Endometrial microvascular endothelial cells (primary cell): Measurements from ENCODE around the gene NUP50. TPM values are rescaled to one million over a fixed set of nuclear protein-coding genes. Genes with fewer than 3 reads are reported as not detected.
"Not testable (repeated sequence)": the region's sequence is repeated elsewhere in the genome, so short reads cannot be mapped to it uniquely, and the experiment has no call there.

ENCODE experiments used
- in situ Hi-C: cut with HindIII; loops from 2 replicates; pipeline ENCODE4 v1.10.0; 2017; ENCODE audit warnings: low sequenced_read_pairs, low pct_unique_long_range_greater_than_20kb; ENCODE audit errors: inconsistent ontology term
- total RNA-seq: library from RNA; depleted of rRNA; stranded (reverse); fragments of >200 nt; gene quantifications from one replicate; pipeline ENCODE4 v1.2.3, GENCODE V29; 2015; ENCODE audit errors: inconsistent ontology term

The NUP50 gene
- total RNA-seq, 1 donor from 2014 or later: 107 TPM

DNA sequence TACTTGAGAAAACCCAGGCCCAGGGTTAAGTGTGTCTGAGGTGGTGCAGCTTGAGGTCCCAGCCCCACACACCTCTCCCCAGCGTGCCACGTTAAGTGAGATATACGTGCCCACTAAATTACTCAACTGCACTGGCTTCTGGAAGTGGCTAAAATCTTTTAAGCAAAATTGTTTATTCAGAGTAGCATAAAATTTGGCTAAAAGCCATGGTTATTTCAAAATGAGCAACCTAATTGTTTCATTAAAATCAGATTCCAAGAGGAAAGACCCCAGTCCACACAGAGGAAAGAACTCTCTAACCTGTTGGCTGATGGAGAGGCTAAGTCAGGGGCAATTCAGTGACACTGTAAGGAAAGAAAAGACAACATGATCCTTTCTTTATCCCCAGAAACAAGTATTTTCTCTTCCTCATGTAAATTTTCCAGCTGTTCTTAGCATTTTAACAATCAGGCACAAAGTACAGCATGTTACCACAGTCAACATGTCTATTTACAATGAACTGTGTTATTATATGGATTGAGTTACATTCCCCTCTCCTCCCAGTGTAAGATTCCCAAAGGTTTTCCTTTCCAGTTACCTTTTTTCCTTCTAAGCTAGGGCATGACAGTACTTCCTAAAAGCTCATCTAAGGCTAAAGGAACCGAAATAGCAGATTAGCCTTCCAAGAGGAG is 26.6 kb downstream of the NUP50 start:
- in situ Hi-C loops: no loop called here

DNA sequence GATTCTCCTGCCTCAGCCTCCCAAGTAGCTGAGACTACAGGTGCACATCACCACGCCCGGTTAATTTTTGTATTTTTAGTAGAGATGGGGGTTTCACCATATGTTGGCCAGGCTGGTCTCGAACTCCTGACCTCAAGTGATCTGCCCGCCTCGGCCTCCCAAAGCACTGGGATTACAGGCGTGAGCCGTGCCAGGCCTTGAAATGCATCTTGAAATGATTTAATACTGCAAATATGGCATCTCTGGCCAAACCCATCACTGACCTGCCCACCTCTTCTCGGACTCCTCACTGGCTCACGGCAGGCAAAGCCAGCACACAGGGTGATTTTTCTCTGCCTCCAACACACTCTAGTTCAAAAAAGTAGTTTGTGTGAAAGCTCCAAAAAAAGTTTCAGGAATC is 28.0 kb downstream of the NUP50 start:
- in situ Hi-C loops: not testable (repeated sequence)

DNA sequence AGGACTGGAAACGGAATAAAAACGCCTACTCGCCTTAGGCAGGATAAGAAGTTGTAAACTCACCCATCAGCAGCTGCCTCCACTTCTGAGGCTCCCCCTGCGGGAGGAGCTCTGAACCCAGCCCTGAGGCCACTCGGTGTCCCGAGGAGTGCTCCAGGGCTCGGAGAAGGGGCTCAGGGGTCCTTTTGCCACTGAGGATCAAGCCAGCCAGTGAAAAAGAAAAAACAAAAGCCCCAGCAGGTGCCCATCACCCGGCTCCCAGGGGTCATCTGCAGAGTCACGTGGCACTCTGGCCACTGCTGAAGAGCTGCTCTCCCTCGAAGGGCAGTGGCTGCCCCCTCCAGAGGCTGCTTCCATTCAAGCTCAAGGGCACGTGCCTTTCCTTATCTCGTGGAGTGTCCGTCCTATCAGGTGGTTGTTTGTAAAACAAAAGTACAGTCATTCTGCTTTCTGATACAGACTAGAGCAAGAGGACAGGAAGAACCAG is 29.0 kb downstream of the NUP50 start:
- in situ Hi-C loops: no loop called here

DNA sequence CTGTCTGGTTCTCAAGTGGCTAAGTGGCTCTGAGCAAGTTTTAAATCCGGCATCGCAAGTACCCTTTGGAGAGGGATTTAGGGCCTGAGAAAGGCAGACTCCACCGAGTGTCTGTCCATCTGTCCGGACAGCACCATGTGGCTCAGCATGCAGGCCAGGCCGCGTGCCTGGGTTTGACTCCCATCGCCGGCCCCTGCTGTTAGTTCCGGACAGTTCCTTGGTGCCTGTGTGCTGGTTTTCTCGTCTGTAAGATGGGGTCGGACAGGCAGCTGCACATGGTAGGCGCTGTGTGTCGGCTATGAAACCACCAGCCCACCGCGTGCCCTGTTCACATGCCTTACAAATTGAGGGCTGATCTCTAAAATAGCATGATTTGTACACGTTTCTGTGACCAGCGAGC is 31.0 kb downstream of the NUP50 start:
- in situ Hi-C loops: no loop called here

DNA sequence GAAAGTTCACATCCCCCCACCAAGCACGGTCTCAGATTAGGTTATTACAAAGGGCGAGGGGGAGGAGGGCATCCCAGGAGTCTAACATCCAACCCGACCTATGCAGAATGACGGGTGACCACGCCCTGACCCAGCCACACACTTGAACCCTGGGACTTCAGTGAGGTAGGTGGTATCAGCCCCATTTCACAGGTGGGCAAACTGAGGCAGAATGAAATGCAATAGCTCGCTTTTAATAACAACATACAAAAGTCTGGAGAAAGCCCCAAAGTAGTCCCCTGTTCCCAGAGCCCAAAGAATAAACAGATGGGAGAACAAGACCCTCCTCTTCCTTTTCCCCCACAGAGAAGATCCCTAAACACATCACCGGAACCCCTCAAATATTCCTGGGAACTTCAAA is 31.9 kb downstream of the NUP50 start:
- in situ Hi-C loops: no loop called here

DNA sequence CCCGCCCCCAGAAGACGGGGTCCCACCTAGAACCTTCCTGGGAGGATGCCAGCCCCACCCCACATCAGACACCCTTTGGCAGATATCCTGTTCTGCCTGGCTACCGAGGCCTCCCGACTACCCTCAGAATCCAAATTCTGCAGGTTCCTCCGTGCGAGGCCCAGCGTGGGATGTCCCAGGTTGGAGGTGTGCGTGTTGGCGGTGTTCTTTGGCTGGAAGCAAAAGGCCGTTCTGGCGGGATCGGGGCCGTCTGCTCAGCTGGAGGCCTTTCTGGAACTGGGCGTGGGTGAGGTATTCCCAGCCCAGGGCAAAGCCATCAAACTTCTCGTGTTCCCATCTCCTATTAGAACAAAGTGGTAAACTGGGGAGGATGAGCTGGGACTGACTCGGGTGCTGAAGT is 32.6 kb downstream of the NUP50 start:
- in situ Hi-C loops: no loop called here

DNA sequence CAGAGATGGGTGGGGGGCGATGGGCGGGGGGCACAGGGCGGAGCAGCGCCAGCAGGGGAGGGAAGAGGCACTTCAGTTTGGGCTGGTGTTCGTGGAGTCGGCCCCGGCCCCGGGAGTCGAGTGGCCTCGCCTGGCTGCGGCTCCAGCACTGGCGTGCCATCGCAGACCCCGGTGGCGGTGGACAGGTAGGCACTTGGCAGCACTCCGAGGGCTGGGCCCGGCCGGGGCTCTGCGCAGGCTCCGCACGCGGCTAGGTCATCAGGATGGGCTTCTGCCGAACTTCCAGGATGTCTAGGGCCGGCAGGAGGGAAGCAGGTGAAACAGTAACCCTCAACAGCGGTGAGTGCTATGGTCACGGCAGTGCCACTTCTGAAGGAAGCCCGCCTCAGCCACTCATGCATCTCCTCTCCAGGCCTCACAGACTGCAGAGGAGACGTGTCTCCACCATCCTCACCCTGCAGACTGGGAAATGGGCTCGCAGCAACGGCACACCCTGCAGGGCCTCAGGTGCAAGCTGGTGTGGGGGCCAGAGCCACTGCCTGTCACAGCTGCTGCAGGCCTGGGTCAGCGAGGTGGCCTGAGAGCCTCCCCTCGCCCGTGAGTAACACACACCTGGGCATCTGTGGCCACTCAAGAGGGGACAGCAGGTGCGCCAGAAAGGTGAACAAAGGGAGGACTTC is 33.3 kb downstream of the NUP50 start:
- in situ Hi-C loops: no loop called here

DNA sequence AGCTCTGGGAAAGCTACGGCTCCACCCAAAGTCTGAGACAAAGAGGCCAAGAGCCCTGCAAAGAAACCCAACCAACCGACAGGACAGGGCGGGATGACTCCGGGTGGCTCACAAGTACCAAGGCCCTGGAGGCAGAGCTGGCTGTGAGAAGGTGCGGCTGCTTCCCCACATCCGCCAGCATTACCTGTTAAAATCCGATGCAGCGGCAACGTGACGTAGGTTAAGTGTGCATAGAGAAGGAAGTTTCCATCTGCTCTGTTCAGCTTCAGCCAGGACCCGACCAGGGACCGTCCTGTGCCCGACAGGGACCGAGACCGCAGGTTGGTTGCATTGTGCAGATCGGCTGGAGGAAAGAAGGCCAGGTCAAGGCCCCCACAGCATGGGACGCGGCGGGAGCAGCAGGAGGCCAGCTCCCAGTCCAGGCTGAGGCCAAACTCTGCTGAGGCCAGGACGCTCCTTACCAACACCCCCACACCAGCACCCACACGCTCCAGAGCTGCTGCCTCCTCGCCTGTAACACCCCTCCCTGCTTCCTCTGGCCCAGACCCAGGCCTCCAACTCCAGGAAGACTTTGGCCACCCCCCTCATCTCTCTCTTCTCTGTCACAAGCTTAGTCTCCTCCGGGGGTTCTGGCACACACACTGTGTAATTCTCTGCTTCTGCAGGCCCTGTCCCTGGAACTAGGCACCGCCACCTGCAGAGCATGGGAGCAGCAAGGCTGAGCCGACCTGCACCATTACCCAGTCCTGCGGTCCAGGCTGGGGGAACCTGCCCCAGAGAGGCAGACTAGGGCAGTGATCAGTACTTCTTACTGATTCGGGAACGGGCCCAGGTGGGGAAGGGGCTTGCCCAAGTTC is 34.1 kb downstream of the NUP50 start:
- in situ Hi-C loops: no loop called here

DNA sequence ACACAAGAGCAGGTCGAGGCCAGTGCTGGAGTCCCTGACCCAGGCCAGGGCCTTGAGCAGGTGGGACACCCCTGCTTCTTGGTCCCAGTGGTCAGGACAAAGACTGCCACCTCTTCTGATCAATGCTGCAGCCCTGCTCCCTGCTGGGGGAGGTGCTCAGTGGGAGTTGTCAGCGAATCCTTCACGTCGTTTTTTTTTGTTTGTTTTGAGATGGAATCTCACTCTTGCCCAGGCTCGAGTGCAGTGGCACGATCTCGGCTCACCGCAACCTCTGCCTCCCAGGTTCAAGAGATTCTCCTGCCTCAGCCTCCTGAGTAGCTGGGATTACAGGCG is 34.7 kb downstream of the NUP50 start:
- in situ Hi-C loops: no loop called here

DNA sequence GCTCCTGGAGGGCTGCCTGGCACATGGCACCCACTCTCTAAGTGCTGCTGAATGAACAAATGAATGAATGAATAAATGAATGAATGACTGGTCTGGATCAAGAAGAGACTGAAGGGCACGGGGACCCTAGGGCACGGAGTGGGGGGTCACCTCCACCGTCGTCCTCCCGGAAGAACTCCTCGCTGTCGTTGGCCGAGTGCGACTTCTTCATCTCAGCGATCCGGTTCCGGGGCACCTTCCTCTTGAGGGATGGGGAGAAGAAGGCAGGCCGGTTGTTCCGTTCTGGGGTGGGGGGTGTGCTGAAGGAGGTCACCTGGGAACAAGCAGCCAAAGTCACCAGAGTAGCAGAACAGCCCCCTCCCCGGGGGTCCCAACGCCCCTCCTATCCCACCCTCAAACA is 36.0 kb downstream of the NUP50 start:
- in situ Hi-C loops: no loop called here

DNA sequence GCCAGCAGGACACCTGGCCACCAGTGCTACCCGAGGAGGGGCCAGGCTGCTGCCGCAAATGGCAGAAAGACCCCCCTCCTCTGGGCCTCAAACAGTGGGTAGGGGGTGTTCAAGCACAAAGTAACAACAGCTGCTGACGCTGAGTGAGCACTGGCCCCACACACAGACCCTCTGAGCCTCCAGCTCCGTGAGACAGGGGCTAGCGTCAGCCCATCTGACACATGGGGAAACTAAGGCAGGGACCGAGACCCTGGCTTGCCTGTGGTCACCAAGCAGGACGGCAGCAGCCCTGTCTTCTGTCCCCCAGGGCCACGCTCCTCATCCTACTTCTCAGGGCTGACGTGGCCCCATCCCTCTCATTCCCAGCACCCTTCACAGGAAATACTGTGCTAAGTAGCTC is 36.5 kb downstream of the NUP50 start:
- in situ Hi-C loops: no loop called here

DNA sequence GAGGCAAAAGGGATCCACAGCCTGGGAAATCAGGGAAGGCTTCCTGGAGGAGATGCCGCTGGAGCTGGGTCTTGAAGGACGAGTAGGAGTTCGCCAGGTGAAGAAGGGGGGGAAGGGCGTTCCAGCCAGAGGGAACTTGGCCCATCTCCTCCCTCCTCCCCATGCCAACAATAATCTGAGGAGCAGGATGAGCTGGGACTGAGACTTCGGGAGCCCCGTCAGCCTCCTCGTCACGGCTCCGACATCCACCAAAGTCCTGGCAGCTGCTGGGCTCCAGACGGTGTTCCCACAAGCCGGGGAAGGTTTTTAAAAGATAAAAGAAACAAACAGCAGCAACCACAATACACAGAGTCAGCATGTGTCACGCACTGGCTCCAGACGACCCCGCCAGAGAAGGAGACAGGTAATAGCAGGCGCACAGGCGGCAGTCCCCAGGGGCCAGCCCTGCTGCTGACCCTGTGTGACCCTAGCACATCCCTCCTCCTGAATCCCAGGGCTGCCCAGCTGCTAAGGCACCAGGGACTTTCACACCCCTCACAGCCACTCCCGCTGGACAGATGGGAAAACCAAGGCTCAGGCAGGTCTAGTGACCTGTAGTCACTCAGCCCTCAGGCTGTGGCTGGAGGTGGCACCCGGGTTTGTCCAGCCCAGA is 37.3 kb downstream of the NUP50 start:
- in situ Hi-C loops: no loop called here

DNA sequence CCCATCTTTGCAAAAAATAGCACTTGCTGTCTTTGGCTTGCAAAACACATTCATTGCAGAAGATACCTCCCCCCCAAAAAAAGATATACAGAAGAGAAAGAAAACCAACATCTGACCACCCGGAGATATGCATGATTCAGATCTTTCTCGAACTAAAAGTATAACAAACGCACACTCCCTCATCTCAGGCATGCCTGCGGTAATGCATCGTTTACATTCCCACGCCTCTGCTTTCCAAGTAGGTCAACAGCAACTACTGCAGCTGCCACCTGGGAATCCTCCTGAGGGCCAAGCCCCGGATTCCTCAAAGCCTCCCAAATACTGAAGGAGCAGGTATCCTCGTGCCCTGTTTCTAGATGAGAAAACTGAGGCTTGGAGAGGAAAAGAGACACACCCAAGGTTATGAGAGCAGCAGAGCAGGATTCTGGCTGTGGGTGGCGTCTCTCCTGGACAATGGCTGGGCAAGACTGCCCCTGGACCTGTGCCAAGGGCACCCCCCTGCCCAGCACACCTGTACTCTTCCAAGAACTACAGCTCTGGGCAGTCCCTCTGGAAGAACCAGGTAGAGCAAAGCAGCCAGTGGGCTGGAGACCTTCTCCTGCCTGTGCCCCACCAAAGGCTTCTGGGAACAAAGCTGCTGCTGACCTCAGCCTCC is 38.1 kb downstream of the NUP50 start:
- in situ Hi-C loops: no loop called here

DNA sequence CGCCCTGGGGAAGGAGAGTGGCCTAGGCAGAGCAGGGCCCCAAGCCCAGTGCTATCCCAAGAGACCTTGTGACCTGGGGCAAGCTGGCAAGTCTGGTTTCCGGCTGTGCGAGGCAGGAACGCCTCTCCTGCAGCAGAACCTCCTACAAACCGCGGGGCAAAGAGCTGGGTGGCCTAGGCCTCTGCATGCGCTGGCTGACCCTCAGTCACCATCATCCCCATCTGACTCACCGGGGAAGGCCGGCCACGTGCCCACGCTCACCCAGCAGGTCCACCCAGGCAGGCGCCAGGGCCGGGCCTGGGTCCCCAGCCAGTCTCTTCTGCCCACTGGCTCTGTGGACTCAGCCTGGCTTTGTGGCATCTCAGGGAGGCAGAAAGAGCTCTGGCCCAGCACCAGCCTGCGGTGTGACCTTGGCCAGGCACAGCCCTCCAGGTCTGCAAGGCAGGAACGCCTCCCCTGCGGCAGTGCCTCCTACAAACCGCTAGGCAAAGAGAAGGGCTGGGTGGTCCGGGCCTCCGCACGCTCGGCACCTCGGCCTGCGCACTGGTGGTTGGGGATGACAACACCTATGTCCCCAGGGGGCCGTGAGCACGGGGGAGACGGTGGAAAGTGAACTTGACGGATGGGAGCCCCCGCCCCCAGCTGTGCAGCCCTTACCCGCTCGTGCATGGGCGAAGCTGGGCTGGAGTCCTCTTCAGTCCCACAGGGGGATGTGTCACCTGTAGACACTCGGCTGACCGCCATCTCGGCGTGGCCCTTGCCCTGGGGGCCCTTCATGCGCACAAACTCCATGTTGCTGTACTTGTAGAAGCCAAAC is 38.8 kb downstream of the NUP50 start:
- in situ Hi-C loops: no loop called here

DNA sequence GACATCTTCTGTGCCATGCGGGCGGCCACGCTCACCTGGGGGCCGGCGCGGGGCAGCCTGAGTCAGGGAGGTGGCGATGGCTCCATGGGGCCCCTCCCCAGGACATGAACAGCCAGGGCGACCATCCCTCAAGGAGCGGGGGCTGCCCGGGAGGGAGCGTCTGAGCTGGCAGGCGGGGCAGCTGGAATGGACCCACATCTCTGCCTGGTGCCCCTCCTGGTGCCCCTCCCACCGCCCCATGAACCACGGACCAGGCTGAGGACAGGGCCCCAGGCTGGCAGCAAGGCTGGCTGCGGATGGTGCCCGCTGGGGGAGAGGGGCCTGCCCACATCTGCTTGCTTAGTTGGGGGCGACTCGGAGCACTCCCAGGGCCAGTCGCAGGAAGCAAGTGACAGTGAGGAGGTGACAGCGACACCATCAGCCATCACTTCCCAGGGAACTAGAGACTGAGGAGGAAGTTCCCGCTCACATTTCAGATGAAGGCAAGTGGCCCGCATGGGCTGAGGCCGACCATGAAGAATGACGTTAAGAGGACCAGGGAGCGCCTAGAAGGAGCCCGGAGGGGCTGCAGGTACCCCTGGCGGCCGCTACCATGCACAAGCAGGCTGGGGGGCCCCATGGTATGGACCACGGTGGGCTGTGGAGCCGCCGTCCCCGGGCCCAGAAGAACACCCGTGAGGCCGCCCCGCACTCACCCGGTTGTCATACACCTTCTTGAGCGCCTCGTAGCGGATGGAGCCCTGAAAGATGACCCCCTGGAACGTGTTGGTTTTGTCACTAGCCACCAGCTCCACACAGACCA is 39.6 kb downstream of the NUP50 start:
- in situ Hi-C loops: no loop called here

DNA sequence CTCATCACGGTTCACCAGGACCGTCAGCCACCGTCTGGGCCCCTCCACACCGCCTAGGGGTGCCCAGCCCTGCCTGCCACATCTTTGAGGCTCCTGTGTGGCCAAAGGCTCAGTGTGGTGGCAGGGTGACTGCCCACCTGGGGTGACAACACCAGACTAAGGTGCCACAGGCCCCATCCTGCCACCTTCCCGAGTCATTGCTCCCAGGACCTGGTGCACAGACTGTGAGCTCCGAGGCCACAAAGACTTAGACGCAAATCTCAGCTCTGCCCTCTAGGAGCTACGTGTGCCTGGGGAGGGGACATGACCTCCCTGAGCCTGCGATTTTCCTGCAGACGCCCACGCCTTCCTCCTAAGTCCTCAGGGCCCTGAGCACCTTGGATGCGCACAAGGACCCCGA is 40.5 kb downstream of the NUP50 start:
- in situ Hi-C loops: no loop called here

DNA sequence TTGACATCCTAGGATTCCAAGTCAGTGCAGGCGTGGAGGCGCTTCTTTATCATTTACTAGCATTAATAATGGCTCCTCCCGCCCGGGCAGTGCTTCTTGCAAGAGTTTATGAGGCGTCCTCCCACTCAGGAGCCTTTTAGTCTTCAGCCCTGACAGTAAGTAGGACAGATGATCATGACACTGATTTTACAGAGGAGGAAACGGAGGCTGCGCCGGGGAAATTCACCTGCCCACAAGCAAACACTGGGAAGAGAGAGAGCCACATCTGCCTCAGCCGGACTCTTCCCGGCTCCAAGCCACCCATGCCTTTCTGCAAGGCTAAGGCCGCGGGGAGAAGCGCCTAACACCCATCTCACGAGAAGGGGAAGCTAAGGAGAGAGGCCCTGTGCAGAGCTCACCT is 41.1 kb downstream of the NUP50 start:
- in situ Hi-C loops: no loop called here
